Prostate gland (tissue), 2 donors: ENCODE measurements around the gene ACVR2B. TPM values are rescaled to one million over a fixed set of nuclear protein-coding genes. Genes with fewer than 3 reads are reported as not detected.

Experiments used
- DNase-seq: peaks from one replicate; pipeline ENCODE4 v3.0.0-alpha.2; 2019; ENCODE audit warnings: low spot score
- H3K27ac ChIP-seq, 2 donors: fragments of 200-600 bp; sonication (generic); 2 replicates each; pipeline ENCODE4 v1.5.1; 2017 to 2019
- H3K27me3 ChIP-seq: fragments of 200-600 bp; sonication (generic); replicated peaks from 2 replicates; pipeline ENCODE4 v1.5.1; 2019; ENCODE audit not compliant: insufficient read depth
- H3K36me3 ChIP-seq, 2 donors: fragments of 200-600 bp; sonication (generic); 1 replicate in 1 of 2; 2 replicates in 1 of 2; pipeline versions ENCODE4 v1.5.1 to v1.8.1; 2017 to 2019
- H3K4me1 ChIP-seq: fragments of 200-600 bp; sonication (generic); replicated peaks from 2 replicates; pipeline ENCODE4 v1.5.1; 2019
- H3K4me3 ChIP-seq, 2 donors: fragments of 200-600 bp; sonication (generic); 2 replicates each; pipeline ENCODE4 v1.5.1; 2017 to 2019
- H3K9me3 ChIP-seq: fragments of 200-600 bp; sonication (generic); 2 replicates; pipeline ENCODE4 v1.5.1; 2017
- POLR2A ChIP-seq: fragments of 450-650 bp; IDR thresholded peaks from one replicate; pipeline ENCODE4 v1.6.1; 2016; ENCODE audit warnings: antibody characterized with exemption, mild to moderate bottlenecking
- POLR2AphosphoS5 ChIP-seq: sonication (generic); formaldehyde crosslinking; IDR thresholded peaks from one replicate; pipeline ENCODE4 v1.6.1; 2017; ENCODE audit warnings: antibody characterized with exemption
- WGBS: methylation state at CpG from one replicate; pipeline ENCODE4 v1.1.5; 2018; 5-methylcytosine and 5-hydroxymethylcytosine counted together
- intact Hi-C: fragments of 100-400 bp; cut with DNase I; formaldehyde crosslinking; loops from one replicate; pipeline ENCODE4 v1.14.2; 2022
- total RNA-seq, 2 donors: library from RNA; depleted of rRNA; stranded (reverse); fragments of >200 nt; gene quantifications; one replicate each; pipeline ENCODE4 v1.1.0, GENCODE V29; 2016
- TF ChIP-seq, protein P1 (sequence below), 4 experiments: fragments of 200-600 bp in 2 of 4; fragments of 450-650 bp in 2 of 4; sonication (generic) in 2 of 4; IDR thresholded peaks; 1 replicate in 3 of 4; 2 replicates in 1 of 4; pipeline ENCODE4 v1.5.1; 2016 to 2019; ENCODE audit warnings: antibody characterized with exemption in 4 of 4, mild to moderate bottlenecking in 2 of 4, moderate library complexity in 2 of 4

ACVR2B gene
- total RNA-seq, 2 donors from 2014 or later = 5.8 to 24.3 TPM

DNA sequence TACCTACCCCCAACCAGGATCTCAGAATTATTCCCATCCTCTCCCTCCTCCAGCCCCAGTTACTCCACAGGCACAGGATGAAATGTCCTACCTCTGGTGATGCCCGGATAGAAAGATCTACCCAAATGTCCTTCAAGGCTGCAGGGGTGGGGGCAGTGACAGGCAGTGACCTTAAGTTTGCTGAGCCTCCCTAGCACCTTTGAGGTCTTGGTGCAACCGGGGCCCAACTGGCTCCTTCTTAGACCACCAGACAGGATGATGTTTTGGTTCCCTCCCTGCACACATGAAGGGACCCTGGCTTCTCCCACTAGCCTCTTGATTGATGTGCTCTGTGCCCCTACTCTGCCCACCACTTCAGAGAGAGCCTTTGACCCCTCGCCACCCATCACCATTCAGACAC is 78.8 kb downstream of the ACVR2B start:
- no peak for DNase-seq

DNA sequence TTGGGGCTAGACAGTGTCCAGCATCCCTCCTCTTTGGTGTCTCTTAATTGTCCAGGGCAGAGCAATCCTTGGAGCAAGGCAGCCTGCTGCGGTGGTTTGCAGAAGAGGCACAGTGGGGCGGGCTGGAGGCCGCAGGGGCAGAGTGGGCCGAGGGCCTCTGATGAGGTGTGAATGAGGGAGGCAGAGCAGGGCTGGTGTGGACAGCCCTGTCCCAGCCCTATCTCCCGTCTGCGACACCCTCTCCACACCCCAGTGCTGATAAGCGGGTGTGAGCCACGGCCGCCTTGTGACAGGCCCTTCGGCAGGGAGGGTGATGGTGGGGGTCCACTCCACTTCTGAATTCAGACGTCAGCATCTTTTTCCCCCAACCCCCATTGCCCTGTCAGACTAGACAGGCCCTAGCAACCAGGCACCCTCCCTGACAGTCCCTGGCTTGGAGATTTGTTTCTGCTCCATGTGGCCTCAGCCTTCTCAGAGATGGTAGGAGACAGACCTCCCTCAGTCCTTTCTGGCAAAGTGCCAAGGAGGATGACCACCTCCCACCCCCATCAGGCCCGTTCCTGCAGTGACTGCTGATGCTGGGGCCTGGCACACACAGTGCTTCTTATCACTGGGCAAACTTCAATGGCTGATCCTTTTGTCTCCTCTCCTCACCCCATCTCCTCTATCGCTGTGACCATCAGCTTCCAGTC is 79.7 kb downstream of the ACVR2B start:
- H3K36me3 ChIP-seq = no peaks in the 10 kb centered on the region
- H3K27me3 ChIP-seq = no peaks in the 10 kb centered on the region
- no peak overlapping the region for H3K4me3 ChIP-seq
- H3K27ac ChIP-seq = no peak overlapping the region
- no peak for DNase-seq
- H3K4me1 ChIP-seq = no peaks in the 10 kb centered on the region
- WGBS = 87% methylated on average over 13 of the region's 13 CpGs
- intact Hi-C loops = loop anchor here (5.0 kb wide), 1 partner anchor 114 kb away; the partner anchor contains the start of gene SCN5A
- TF ChIP-seq POLR2A (no peak), POLR2AphosphoS5 (no peak)
- TF ChIP-seq, protein P1, sequence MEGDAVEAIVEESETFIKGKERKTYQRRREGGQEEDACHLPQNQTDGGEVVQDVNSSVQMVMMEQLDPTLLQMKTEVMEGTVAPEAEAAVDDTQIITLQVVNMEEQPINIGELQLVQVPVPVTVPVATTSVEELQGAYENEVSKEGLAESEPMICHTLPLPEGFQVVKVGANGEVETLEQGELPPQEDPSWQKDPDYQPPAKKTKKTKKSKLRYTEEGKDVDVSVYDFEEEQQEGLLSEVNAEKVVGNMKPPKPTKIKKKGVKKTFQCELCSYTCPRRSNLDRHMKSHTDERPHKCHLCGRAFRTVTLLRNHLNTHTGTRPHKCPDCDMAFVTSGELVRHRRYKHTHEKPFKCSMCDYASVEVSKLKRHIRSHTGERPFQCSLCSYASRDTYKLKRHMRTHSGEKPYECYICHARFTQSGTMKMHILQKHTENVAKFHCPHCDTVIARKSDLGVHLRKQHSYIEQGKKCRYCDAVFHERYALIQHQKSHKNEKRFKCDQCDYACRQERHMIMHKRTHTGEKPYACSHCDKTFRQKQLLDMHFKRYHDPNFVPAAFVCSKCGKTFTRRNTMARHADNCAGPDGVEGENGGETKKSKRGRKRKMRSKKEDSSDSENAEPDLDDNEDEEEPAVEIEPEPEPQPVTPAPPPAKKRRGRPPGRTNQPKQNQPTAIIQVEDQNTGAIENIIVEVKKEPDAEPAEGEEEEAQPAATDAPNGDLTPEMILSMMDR (IDR thresholded peaks at IDR 0.05) = no peak
- H3K9me3 ChIP-seq = no peaks in the 10 kb centered on the region

More for the DNA sequence above, 78.8 kb downstream of the ACVR2B start:
- intact Hi-C loops = loop anchor here (5.0 kb wide), 1 partner anchor 115 kb away; the partner anchor contains the start of gene SCN5A
- Histone ChIP-seq H3K9me3 (no peaks in the 10 kb centered on the region), H3K4me1 (no peaks in the 10 kb centered on the region), H3K4me3 (no peak overlapping the region), H3K27me3 (no peaks in the 10 kb centered on the region), H3K27ac (no peak overlapping the region), H3K36me3 (no peaks in the 10 kb centered on the region)
- TF ChIP-seq, protein P1 (IDR thresholded peaks at IDR 0.05) = no peak
- TF ChIP-seq POLR2AphosphoS5 = no peak
- TF ChIP-seq POLR2A = no peak
- 86% methylated on average over 3 of the region's 3 CpGs for WGBS

DNA sequence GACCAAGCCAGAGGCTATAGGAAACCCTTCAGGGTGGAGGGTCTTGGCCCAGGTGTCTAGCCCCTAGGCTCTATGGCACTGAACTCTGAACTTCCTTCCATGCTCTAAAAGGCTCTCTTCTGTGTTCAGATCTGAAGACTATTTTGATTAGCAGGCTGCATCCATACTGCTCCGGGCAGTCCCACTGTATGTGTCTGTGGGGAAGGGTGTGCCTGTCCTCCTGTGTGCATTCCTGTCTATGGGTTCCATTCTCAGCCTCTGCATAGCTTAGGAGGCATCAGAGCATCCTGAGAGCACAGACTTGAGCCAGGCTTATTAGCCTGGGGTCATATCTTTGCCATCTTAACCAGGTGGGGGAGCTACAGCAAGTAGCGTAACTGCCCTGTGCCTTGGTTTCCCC is 80.5 kb downstream of the ACVR2B start:
- H3K4me1 ChIP-seq = no peaks in the 10 kb centered on the region
- no peaks in the 10 kb centered on the region for H3K36me3 ChIP-seq
- WGBS = 90% methylated on average over 2 of the region's 2 CpGs
- no peak for TF ChIP-seq POLR2A
- no peak for TF ChIP-seq POLR2AphosphoS5
- TF ChIP-seq, protein P1 (IDR thresholded peaks at IDR 0.05) = no peak
- no peak overlapping the region for H3K4me3 ChIP-seq
- H3K27ac ChIP-seq = no peak overlapping the region
- DNase-seq = no peak
- H3K9me3 ChIP-seq = no peaks in the 10 kb centered on the region
- no peaks in the 10 kb centered on the region for H3K27me3 ChIP-seq
- intact Hi-C loops = loop anchor here (5.0 kb wide), 1 partner anchor 113 kb away; the partner anchor contains the start of gene SCN5A

DNA sequence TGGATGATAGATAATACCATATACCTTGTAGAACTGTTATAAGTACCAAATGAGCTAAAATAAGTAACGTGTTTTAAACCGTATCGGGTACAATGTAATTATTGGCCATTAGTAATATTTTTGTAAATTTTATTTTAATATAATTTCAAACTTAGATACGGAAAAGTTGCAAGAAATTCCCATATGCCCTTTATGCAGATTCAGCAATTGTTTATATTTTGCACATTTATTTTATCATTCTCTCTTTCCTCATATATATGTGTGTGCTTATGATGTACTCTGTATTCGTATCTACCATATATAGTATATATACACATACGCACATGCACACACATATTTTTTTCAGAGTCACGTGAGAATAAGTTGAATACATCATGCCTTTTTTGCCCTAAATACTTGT is 80.9 kb downstream of the ACVR2B start:
- TF ChIP-seq, protein P1 (IDR thresholded peaks at IDR 0.05) = no peak
- no peak for TF ChIP-seq POLR2A
- TF ChIP-seq POLR2AphosphoS5 = no peak
- H3K36me3 ChIP-seq = no peaks in the 10 kb centered on the region
- no peaks in the 10 kb centered on the region for H3K9me3 ChIP-seq
- no peak overlapping the region for H3K27ac ChIP-seq
- DNase-seq = no peak
- H3K4me3 ChIP-seq = no peak overlapping the region
- 98% methylated on average over 7 of the region's 7 CpGs for WGBS
- intact Hi-C loops = loop anchor here (5.0 kb wide), 1 partner anchor 113 kb away; the partner anchor contains the start of gene SCN5A
- no peaks in the 10 kb centered on the region for H3K27me3 ChIP-seq
- no peaks in the 10 kb centered on the region for H3K4me1 ChIP-seq

DNA sequence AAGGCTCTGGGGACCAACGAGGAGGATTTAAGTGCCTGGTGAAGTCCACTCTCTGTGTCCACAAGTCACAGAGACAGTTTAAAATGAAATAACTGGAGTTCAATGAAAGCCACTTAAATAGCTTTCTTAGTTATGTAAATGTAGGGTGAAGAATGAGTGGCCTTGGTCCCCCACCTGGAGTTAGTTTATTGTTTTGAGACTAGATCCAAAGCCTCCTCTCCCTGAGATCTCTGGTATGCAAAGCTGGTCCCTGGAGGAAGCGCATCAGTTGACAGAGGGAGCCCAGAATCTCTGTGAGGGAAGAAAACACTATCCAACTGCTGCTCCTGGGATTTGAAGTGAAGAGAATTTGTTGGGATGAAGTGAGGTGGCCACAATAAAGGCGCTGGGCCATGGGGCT is 83.0 kb downstream of the ACVR2B start:
- intact Hi-C loops = no loop called here
- no peaks in the 10 kb centered on the region for H3K36me3 ChIP-seq
- no peaks in the 10 kb centered on the region for H3K9me3 ChIP-seq
- H3K4me3 ChIP-seq = no peak overlapping the region
- no peaks in the 10 kb centered on the region for H3K4me1 ChIP-seq
- H3K27ac ChIP-seq = no peak overlapping the region
- DNase-seq = no peak
- 84% methylated on average over 3 of the region's 3 CpGs for WGBS
- H3K27me3 ChIP-seq = no peaks in the 10 kb centered on the region
- TF ChIP-seq POLR2A = no peak
